Fibroblast of lung (primary cell): Measurements from ENCODE around the gene MOSPD3.

Experiments used
- EZH2 ChIP-seq: IDR thresholded peaks from 2 replicates; pipeline ENCODE4 v1.5.1; 2012; ENCODE audit warnings: low read length, control low read depth, mild to moderate bottlenecking; ENCODE audit errors: missing control alignments
- TF ChIP-seq, protein P1 (sequence below), 2 donors: IDR thresholded peaks in 1 of 2; conservative IDR thresholded peaks in 1 of 2; 1 replicate in 1 of 2; 2 replicates in 1 of 2; pipeline ENCODE4 v1.5.1; 2011 to 2012; ENCODE audit warnings: low read length in 2 of 2, control low read depth in 1 of 2, inconsistent platforms in 1 of 2, low read depth in 1 of 2, mild to moderate bottlenecking in 1 of 2

DNA sequence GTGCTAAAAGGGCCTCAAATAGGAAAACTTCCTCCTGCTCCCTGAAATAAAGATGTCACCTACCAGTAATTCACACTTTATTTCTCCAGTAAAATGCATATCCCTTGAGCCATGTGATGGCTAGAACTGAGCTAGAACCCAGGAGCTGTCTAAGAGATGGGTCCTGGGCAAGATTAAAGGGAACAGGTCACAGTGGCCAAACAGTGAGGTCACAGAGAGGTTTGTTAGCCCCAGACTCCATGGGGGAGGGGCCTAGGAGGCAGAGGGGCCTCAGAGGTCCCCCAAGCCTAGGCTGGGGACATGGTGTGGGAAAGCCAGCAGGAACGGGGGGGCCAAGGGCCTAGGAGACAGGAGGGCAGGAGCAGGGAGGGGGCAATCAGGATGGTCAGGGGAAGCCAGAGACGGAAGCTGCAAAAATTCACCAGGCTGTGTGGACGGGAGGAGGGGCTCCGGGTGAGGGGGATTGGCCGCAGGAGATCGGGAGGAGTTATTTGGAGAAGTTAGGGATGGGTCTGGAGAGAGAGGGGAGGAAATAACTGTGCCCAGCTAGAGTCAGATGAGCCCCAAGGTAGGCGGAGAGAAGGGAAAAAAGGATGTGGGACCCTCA is 22.9 kb upstream of the MOSPD3 start:
- TF ChIP-seq, protein P1, sequence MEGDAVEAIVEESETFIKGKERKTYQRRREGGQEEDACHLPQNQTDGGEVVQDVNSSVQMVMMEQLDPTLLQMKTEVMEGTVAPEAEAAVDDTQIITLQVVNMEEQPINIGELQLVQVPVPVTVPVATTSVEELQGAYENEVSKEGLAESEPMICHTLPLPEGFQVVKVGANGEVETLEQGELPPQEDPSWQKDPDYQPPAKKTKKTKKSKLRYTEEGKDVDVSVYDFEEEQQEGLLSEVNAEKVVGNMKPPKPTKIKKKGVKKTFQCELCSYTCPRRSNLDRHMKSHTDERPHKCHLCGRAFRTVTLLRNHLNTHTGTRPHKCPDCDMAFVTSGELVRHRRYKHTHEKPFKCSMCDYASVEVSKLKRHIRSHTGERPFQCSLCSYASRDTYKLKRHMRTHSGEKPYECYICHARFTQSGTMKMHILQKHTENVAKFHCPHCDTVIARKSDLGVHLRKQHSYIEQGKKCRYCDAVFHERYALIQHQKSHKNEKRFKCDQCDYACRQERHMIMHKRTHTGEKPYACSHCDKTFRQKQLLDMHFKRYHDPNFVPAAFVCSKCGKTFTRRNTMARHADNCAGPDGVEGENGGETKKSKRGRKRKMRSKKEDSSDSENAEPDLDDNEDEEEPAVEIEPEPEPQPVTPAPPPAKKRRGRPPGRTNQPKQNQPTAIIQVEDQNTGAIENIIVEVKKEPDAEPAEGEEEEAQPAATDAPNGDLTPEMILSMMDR (conservative IDR thresholded peaks at IDR 0.05 in 1 of 2, IDR thresholded peaks at IDR 0.05 in 1 of 2; ENCODE audit: low read depth in 1 of 2, low read length in 2 of 2), result no peak
- TF ChIP-seq EZH2, result no peak
